Limb (tissue), 2 donors: ENCODE measurements around the gene HK2.
"Not testable (repeated sequence)": the region's sequence is repeated elsewhere in the genome, so short reads cannot be mapped to it uniquely, and the experiment has no call there.

Experiments used
- DNase-seq, 2 donors: peaks; one replicate each; pipeline ENCODE4 v3.0.0-alpha.2; 2016; ENCODE audit errors: extremely low spot score in 2 of 2

HK2 gene

DNA sequence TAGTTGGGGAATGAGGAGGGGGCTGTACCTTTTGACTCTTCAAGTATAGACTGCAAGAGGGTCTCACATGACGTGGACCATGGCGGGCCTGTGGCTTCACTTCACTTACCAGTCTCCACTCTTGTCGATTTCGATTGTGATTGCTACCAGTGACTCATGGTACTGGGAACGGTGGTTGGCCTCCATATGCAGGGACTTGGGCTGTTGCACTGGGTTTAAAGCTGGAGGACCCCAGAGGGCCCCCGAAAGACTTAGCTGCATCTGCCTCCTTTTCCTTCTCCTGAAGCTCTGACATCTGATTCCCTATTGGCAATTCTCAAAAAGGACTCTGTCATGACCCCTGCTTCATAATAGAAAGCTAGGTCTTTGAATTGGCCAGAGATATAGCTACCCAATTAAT, 43.4 kb downstream of the HK2 start:
- no peak for DNase-seq

DNA sequence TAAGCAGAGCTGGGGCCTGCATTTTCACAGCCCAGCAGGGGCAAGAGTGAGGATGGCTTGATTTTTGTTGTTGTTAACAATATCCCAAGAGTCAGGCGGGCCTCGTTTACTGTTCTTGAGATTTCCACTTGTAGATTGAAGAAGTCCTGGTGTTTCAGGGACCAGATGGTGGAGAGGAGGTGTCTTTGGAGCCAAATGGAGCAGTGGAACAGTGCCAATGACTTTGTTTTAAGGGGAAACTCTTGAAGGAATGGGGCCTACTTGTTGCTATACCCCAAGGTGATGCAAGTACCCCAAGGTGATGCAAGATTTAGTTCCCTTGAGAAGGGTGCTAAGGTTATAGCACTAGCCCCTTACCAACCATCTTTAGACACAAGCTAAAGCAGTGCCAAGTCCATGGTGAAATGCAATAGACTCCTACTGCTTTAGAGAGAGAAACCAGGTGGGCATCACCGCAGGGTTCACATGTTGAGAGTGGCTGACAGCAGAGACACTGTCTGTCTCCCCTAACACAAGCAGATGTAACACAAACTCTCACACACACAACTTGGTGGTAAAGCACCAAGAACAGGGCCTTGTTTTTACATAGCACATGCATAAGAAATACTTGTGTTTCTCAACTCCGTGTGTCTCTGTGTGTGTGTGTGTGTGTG, 44.0 kb downstream of the HK2 start:
- DNase-seq = no peak

DNA sequence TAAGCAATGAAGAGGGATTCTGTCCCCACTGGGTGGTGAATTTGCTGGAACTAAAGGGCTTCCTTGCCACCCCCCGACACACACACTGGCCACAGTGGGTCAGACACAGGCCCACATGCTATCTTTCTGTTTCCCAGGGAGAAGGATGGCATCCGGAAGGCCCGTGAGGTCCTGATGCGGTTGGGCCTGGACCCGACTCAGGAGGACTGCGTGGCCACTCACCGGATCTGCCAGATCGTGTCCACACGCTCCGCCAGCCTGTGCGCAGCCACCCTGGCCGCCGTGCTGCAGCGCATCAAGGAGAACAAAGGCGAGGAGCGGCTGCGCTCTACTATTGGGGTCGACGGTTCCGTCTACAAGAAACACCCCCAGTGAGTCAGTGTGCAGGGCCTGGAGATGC, 44.6 kb downstream of the HK2 start:
- no peak for DNase-seq

DNA sequence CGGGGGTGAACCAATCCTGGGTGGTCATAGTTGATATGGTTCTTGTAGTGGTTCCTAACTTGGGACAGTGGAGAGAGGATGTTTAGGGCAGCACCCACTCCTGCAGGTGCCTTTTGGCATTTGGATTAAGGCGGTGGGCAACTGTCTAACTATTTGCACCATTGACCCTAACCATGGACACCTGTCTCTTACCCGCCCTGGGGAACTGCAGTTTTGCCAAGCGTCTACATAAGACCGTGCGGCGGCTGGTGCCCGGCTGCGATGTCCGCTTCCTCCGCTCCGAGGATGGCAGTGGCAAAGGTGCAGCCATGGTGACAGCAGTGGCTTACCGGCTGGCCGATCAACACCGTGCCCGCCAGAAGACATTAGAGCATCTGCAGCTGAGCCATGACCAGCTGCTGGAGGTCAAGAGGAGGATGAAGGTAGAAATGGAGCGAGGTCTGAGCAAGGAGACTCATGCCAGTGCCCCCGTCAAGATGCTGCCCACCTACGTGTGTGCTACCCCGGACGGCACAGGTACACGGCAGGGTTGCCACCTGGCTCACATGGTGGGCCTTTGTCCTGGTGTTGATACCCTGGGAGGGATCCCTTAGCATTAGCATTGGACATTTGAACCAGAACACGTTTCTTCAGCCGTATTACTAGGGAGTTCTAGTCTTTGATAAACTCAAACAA, 46.3 kb downstream of the HK2 start:
- DNase-seq = no peak

DNA sequence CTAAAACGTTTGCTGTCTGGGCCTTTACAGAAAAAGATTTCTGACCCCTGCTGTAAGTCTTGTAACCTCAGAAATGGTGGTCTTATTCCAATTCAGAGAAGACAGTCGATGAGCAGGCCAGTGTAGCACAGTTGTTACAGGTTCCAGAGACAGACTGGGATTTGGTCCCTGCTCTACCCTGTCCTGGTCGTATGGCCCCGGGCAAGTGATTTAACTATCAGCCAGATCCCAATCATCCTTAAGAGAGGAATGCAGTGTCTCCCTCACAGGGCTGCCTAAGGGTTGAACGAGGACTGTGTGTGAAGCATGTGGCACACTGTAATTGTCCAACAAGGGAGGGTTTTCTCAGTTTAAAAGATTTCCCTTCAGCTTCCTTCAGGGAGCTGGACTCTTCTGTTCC, 47.2 kb downstream of the HK2 start:
- DNase-seq = no peak

DNA sequence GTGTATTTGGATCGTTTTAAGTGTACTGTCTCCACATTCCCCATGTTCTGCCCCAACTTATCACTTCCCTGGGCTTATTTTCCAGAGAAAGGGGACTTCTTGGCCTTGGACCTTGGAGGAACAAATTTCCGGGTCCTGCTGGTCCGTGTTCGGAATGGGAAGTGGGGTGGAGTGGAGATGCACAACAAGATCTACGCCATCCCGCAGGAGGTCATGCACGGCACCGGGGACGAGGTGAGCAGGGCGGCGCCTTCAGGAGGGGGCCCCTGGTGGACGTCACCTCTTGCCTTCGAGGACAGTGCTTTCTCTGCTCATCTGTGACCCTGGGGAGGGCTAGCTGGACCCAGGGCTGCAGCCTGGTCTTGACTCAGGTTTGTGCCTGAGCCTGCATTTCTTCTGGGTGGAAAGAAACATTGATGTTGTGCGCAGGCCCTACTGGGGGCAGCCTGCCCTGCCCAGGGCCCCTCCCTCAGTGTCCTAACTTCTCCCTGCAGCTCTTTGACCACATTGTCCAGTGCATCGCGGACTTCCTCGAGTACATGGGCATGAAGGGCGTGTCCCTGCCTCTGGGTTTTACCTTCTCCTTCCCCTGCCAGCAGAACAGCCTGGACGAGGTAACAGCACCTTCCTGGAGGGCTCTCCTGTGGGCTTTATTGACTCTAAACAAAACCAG, 47.8 kb downstream of the HK2 start:
- DNase-seq = no peak

DNA sequence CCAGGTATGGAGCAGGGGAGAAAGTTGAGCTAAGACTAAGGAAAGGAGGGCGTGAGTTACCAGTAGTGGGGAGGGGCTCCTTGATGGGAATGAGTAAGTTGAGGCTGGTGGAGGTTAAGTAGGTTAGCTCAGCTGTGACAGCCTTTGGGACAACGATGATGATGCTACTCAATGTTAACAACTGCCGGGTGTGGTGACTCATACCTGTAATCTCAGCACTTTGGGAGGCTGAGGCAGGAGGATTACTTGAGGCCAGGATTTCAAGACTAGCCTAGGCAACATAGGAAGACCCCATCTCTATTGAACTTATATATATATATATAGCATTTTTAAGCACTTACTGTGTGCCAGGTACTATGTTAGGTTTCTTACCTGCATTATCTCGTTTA, 48.4 kb downstream of the HK2 start:
- no peak for DNase-seq

DNA sequence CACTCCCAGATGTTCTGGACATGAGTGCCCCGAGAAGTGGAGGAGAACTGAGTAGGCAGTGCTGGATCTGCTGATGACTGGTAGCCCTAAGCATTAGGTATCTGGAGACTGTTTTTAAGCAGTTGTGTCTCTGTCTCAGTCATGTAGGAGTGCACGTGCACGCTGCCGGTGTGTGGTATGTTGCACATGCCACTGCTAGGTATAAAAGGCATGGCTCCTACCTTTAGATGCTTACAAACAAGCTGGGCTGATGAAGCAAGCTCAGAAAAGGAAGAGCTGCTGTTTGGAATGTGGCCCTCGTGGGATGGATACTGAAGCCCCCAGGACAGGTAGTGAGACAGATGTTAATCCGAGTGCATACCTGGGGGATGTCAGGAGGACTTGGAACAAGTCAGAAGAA, 49.1 kb downstream of the HK2 start:
- no peak for DNase-seq

DNA sequence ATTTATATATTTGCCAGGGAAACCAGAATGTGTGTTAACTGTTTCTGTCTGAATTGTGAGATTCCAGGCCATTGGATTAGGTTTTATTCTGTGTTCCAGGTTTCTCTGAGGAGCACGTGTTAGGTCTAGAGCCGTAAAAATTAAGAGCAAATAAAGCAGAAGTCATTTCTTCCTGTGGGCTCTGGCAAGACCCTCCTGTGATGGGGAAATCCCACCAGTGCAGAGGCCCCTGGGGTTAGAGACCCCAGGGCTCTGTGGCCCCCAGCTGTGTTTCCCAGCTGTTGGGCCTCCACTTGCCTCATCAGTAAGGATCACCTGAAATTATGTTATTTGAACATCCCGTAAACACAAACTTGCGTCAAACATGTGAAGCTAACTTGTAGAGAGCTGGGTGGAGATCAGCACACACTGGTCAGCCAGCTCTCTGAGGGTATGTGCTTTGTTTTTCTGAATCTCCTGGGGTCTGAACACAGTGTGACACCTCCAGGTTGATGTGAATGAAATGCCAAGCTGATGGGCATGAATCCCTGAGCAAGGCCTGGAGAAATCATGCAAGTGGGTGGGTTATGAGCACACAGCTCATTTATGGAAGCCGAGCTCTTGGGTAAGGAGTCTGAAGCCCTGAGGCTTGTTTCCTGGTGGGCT, 50.3 kb downstream of the HK2 start:
- DNase-seq = no peak

DNA sequence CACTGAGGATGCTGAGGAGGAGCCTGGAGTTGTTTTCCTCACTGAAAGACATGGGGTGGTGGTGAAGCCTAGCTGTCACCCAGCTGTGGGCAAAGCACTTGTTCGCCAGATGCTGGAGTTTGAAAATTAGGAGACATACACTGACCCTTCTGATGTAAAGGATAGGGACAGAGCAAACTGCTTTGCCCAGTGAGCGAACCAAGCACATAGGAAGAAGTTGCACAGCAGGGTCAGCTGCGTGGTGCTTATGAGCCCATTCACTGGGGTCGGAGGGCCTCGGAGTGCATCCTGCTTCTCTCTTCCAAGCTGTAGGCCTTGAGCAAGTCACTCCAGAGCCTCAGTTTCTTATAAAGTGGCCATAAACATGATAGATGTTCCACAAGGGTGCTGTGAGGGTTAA, 50.9 kb downstream of the HK2 start:
- no peak for DNase-seq

DNA sequence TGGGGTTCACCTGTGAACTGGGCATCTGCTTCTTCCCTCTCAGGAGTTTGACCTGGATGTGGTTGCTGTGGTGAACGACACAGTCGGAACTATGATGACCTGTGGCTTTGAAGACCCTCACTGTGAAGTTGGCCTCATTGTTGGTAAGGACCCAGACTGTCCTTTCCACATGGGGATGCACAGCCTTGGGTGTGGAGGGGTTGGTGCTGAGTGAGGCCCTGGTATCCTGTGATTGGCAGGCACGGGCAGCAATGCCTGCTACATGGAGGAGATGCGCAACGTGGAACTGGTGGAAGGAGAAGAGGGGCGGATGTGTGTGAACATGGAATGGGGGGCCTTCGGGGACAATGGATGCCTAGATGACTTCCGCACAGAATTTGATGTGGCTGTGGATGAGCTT, 52.3 kb downstream of the HK2 start:
- DNase-seq = no peak

DNA sequence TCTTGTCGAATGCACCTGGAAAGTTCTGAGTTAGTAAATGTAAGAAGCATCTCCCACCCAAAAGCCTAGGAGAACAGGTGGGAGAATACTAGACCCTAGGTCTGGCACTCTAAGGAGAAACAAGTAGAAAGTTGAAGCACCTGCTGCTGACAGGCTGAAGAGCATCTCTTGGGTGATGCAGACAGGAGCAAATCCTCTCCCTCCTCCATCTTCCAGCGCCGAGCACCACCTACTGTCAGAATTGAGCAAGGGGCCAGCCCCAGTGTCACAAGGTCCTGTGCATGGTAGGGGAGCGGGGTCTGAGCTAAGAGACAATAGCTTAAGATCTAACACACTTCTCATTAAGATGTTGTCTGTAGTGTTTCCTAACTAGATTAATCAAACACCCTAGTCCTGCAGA, 52.9 kb downstream of the HK2 start:
- no peak for DNase-seq

DNA sequence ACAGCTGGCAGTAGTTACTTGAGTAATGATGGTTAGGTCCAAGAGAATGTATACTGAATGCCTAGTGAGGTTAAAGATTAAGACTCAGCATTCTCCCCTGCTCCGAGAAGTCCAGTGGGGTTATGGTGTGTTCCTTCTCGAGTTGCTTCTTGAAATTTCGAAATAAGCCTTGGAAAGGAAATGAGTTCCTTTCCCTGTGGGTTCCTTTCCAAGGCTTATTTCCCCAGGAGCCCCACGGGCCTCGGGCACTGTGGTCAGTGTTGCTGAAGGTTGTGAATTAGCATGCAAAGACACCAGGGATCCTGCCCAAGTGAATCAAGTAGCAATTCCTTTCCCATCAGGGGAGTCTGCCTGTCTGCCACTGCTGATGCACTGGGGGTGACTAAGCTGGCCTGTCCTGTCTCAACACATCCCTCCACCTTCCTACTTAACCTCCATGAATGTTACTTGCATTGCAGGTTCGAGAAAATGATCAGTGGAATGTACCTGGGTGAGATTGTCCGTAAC, 53.6 kb downstream of the HK2 start:
- no peak for DNase-seq

DNA sequence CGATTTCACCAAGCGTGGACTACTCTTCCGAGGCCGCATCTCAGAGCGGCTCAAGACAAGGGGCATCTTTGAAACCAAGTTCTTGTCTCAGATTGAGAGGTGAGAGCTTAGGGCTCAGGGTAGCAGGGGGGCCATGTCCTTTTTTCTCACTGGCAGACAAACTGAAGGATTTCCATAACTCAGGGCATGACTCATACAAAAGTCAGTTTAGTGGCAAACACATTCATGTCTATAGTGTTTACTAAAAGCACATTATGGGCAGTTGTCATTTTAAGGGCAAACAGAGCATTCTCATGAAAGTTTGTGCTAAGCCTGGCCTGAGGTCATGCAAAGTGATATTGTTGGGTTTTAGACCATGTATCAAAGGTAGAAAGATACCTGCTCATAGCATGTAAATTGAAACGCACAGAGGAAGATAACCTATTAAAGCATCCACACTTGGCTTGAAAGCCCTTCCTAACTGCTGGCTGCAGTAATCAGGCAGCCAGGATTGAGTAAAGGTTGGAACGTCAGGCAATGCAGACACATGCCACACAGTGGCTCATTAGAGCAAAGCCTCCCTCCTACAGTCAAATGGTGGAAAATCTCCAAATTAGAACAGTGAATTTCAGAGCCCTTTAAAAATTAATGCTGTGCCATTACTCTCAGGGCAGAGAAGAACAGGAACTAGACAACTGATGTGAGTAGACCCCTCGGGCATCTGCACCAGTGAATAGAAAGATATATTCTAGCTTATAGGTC, 54.2 kb downstream of the HK2 start:
- no peak for DNase-seq

DNA sequence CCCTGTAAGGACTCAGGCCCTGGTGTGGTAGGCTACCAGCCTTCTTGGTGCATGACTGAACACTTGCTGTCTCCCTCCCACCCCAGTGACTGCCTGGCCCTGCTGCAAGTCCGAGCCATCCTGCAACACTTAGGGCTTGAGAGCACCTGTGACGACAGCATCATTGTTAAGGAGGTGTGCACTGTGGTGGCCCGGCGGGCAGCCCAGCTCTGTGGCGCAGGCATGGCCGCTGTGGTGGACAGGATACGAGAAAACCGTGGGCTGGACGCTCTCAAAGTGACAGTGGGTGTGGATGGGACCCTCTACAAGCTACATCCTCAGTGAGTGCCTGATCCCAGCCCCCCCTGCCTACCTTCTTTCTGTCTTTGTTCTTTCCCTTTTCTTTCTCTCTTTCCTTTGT, 55.2 kb downstream of the HK2 start:
- DNase-seq = no peak

DNA sequence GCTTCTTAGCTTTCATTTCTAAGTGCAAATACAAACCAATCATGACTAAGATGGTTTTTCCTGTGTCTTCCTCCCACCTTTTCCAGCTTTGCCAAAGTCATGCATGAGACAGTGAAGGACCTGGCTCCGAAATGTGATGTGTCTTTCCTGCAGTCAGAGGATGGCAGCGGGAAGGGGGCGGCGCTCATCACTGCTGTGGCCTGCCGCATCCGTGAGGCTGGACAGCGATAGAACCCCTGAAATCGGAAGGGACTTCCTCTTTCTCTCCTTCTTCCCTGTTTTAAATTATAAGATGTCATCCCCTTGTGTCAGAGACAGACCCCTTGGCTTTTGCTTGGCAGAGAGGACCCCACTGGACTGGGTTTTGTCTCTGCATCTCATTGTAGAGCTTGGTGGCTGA, 56.8 kb downstream of the HK2 start:
- DNase-seq = no peak

DNA sequence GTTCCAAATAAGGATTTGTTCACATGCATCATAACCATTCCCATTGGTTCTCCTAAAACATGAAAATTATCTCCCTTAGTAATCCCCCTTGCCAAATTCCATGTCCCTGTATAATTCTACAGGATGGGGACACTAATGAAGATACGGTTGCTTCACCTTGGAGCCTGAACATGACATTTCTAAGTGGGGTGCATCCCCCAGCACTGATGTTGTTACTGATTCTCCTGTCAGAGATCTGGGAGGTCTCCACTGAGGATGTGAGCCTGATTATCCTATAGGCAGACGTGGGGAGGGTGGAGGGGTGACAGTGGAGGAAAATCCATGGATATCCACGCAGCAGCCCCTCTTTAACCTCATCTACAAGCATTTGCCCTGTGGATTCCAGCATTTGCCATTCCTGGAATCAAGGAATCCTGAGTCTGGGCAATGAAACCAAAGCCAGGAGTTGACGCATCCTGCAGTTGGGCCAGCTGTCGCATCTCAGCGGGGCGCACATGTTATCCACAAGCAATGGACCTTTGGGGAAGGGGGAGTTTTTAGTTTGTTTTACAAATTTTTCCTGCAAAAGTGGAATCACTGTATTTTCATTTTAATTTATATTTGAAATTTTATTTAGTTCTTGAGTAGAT, 57.3 kb downstream of the HK2 start:
- no peak for DNase-seq

DNA sequence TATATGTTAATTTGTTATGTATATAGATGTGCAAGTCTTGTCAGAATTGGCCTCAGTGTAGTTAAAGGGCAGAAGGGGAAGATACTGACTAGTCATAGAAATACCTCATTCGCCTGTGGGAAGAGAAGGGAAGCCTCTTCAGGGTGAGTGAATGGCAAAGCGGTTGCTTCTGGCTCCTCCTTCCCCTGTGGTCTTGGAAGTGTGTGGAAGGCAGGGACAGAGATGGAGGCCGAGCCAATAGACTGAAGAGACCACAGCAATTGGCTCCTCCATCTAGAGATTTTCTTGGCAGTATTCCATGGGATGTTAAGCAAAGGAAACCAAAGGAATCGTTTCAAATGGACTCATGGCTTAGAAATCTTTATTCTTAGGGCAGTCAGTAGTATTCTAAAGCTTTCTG, 57.9 kb downstream of the HK2 start:
- DNase-seq = not testable (repeated sequence)

DNA sequence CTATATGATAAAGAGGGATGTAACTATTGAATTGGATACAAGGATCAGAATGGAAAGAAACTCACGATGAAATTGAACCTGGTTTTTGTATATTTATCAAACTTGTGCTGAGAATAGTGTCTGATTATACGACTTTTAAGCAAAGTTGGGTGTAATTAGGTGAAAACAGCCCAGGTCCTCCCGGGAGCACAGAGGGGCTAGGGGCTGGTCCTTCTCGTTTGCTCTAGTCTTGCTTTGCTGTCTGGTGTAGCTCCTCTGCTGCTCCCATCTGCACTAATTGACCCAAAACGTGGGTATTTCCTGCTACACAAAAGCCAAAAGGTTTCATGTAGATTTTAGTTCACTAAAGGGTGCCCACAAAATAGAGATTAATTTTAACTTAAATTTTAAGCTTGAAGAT, 58.7 kb downstream of the HK2 start:
- no peak for DNase-seq

DNA sequence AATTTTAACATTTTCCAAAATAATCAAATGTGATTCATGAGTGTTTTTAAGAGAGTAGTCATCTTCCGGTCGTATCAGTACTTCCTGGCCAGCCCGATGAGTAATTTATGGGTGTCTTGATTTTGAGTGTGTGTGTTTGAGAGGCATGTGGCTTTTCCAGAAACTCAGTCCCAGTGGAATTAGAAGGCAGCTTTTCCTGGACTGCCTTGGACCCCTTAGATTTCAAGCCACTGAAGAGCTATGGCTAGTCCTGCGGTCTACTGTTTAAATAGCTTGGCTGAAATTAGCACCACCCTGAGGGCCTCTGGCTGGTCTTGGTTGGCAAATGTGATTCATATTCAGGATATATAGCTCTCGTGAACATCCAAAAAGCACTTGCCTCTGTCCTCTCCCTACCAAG, 59.4 kb downstream of the HK2 start:
- no peak for DNase-seq

DNA sequence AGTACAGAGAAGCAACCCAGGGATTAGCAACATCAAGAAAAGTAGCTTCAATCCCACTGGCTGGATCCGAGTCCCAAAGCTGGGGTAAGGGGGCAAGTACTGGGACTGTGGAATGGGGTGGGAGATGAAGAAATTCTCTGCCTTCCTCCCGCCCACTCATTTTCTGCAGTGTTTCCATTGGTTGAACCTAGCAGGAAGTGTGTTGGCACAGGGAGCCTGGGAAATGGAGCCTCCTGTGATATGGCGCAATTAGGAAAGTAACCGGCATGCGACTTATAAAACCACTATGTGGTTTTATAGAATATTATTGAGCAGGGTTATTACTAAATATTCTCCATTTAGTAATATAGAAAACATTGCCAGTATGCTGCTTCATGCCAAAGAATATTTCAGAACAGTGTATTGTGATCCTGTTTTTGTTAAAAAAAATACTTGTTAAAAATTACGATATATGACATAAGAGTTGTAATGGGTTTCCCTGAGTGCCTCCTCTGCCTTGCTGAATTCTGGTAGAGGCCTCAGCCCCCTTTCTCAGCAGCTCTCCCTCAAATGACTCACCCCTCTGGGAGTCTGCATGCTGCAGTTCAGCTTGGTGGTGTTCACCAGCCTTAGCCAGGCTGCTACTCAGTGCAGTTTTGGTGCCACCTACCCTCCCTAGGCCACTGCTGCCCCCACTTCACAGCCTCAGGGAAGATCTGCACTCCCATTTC, 60.5 kb downstream of the HK2 start:
- DNase-seq = no peak
